RWPE2 (cell line): ENCODE results near the gene RMC1.
A peak's percentile ranks its signal among the peaks of the same experiment; 100 is the strongest.

Source experiments
- ATAC-seq: fragments of 200-7000 bp; cut with Tn5 transposase; 3 replicates; pipeline ENCODE4 v1.9.1; 2021; ENCODE audit warnings: low read depth
- DNase-seq: peaks from one replicate; pipeline ENCODE4 v3.0.0-alpha.2; 2020; ENCODE audit warnings: low spot score
- H3K27ac ChIP-seq: fragments of 450-650 bp; 2 replicates; pipeline ENCODE4 v1.5.1; 2017; ENCODE audit warnings: mild to moderate bottlenecking; ENCODE audit not compliant: poor library complexity, severe bottlenecking
- H3K27me3 ChIP-seq: fragments of 250-450 bp; sonication (Bioruptor Pico); 2 replicates; pipeline ENCODE4 v1.5.1; 2021; ENCODE audit warnings: mild to moderate bottlenecking, moderate library complexity; ENCODE audit not compliant: insufficient read depth, poor library complexity, severe bottlenecking
- H3K36me3 ChIP-seq: fragments of 250-450 bp; sonication (Bioruptor Pico); 2 replicates; pipeline ENCODE4 v1.5.1; 2020; ENCODE audit warnings: low read depth, mild to moderate bottlenecking, moderate library complexity
- H3K4me1 ChIP-seq: fragments of 250-450 bp; sonication (Bioruptor Pico); 2 replicates; pipeline ENCODE4 v1.5.1; 2021; ENCODE audit warnings: mild to moderate bottlenecking, moderate library complexity; ENCODE audit not compliant: insufficient read depth, poor library complexity, severe bottlenecking
- H3K4me3 ChIP-seq: fragments of 250-450 bp; sonication (Bioruptor Pico); 2 replicates; pipeline ENCODE4 v1.5.1; 2021; ENCODE audit warnings: mild to moderate bottlenecking, moderate library complexity; ENCODE audit not compliant: severe bottlenecking
- H3K9me3 ChIP-seq: fragments of 250-450 bp; sonication (Bioruptor Pico); 2 replicates; pipeline ENCODE4 v1.5.1; 2021; ENCODE audit warnings: mild to moderate bottlenecking, moderate library complexity; ENCODE audit not compliant: severe bottlenecking
- CTCF ChIP-seq: fragments of 450-650 bp; IDR thresholded peaks from one replicate; pipeline ENCODE4 v1.5.1; 2017; ENCODE audit warnings: mild to moderate bottlenecking, moderate library complexity; ENCODE audit not compliant: poor library complexity, severe bottlenecking

The RMC1 gene

GRCh38 chr18:23563377-23564043 lies 60.2 kb downstream of the RMC1 start:
- Histone ChIP-seq H3K27ac (no peak overlapping the region), H3K36me3 (peaks cover 97% of the 10 kb centered on the region), H3K4me3 (no peak overlapping the region), H3K9me3 (no peaks in the 10 kb centered on the region), H3K27me3 (no peaks in the 10 kb centered on the region), H3K4me1 (no peaks in the 10 kb centered on the region)
- ATAC-seq: peak; percentile 21; the same call in 1 of the 3 replicates
- TF ChIP-seq CTCF: no peak
- no peak for DNase-seq

- no peaks in the 10 kb centered on the region for H3K9me3 ChIP-seq
- no peak for DNase-seq
- H3K27ac ChIP-seq: no peak overlapping the region
- H3K36me3 ChIP-seq: peaks cover 98% of the 10 kb centered on the region
- peak; percentile 66 for ATAC-seq
- H3K4me1 ChIP-seq: no peaks in the 10 kb centered on the region
- no peaks in the 10 kb centered on the region for H3K27me3 ChIP-seq
- H3K4me3 ChIP-seq: no peak overlapping the region
- TF ChIP-seq CTCF: no peak
Observed at GRCh38 chr18:23565916-23566547, 62.7 kb downstream of the RMC1 start.

- H3K27me3 ChIP-seq: no peaks in the 10 kb centered on the region
- H3K4me3 ChIP-seq: no peak overlapping the region
- H3K36me3 ChIP-seq: peaks cover 100% of the 10 kb centered on the region
- no peaks in the 10 kb centered on the region for H3K9me3 ChIP-seq
- H3K27ac ChIP-seq: no peak overlapping the region
- ATAC-seq: no peak
- no peak for DNase-seq
- no peaks in the 10 kb centered on the region for H3K4me1 ChIP-seq
- TF ChIP-seq CTCF: no peak
Observed at GRCh38 chr18:23567671-23568070, 64.4 kb downstream of the RMC1 start.

GRCh38 chr18:23568281-23569138 lies 65.2 kb downstream of the RMC1 start:
- DNase-seq (no peak), ATAC-seq (no peak)
- H3K27me3 ChIP-seq: no peaks in the 10 kb centered on the region
- peaks cover 100% of the 10 kb centered on the region for H3K36me3 ChIP-seq
- no peak overlapping the region for H3K4me3 ChIP-seq
- no peaks in the 10 kb centered on the region for H3K9me3 ChIP-seq
- H3K4me1 ChIP-seq: peaks cover under 1% of the 10 kb centered on the region
- H3K27ac ChIP-seq: no peak overlapping the region
- no peak for TF ChIP-seq CTCF
